ENCODE results near the gene MYO3A.

DNA sequence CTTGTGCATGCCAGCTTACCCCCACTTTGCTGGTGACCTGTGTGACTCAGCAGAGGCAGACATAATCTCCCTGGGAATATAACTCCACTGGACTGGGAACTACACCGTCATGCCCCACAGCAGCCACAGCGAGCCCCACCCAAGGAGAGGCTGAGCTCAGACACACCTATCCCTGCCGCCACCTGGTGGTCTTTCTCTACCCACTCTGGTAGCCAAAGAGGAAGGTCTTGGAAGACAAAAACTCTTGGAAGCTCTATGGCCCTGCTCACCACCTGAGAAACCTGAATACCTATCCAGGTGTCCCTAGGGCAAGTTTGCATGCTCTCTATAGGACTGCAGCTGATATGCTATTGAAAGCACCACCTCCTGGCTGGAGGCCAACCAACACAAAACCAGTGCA is 48.1 kb downstream of the MYO3A start:
- TF ChIP-seq CTCF (conservative IDR thresholded peaks at IDR 0.05) (no peak), ZFX (IDR thresholded peaks at IDR 0.05) (no peak)
